RWPE1 (cell line): Measurements from ENCODE around the gene ITGAD.

Experiments used
- CTCF ChIA-PET: fragments of 350-600 bp; sonication (Branson Sonifier 250); formaldehyde crosslinking; extraction: SDS; loops from one replicate; lab custom pipeline; 2021; lab: Yijun Ruan, JAX
- POLR2A ChIA-PET: fragments of 400-600 bp; formaldehyde crosslinking; extraction: SDS; loops from one replicate; lab custom pipeline; 2020; ENCODE audit warnings: antibody characterized with exemption; ENCODE audit not compliant: low non-redundant PET; lab: Yijun Ruan, JAX
- DNase-seq: peaks from one replicate; pipeline ENCODE4 v3.0.0; 2012; ENCODE audit warnings: low spot score
- H3K27ac ChIP-seq: fragments of 450-650 bp; 2 replicates; pipeline ENCODE4 v1.5.1; 2017
- TF ChIP-seq, protein P1 (sequence below): fragments of 450-650 bp; conservative IDR thresholded peaks from 2 replicates; pipeline ENCODE4 v1.5.1; 2017; ENCODE audit warnings: low read depth, mild to moderate bottlenecking

ITGAD gene

GRCh38 chr16:31409433-31409832 lies 16.3 kb downstream of the ITGAD start:
- CTCF ChIA-PET, result interaction anchor here (0.5 kb wide), 1 partner anchor 48 kb away, joined by 6 read pairs; no protein-coding TSS in a partner anchor
- DNase-seq, result no peak

DNA sequence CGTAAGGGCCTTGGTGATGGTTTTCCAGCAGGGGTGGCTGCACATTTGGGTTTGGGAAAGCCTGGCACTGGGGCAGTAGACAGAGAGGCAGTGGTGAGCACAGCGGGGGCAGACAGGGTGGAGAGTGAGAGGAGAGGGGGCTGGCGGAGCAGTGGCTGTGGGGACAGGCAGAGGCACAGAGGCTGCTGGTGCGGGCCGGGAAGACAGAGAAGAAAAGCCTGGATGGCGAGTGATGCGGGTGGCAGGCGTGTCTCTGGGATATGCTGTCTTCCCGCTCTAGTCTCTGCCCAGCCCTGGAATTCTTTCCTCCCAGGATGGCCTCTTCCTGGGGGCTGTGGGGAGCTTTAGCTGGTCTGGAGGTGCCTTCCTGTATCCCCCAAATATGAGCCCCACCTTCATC lies 16.9 kb downstream of the ITGAD start:
- CTCF ChIA-PET, result no interaction called here
- POLR2A ChIA-PET, result no interaction called here
- TF ChIP-seq, protein P1, sequence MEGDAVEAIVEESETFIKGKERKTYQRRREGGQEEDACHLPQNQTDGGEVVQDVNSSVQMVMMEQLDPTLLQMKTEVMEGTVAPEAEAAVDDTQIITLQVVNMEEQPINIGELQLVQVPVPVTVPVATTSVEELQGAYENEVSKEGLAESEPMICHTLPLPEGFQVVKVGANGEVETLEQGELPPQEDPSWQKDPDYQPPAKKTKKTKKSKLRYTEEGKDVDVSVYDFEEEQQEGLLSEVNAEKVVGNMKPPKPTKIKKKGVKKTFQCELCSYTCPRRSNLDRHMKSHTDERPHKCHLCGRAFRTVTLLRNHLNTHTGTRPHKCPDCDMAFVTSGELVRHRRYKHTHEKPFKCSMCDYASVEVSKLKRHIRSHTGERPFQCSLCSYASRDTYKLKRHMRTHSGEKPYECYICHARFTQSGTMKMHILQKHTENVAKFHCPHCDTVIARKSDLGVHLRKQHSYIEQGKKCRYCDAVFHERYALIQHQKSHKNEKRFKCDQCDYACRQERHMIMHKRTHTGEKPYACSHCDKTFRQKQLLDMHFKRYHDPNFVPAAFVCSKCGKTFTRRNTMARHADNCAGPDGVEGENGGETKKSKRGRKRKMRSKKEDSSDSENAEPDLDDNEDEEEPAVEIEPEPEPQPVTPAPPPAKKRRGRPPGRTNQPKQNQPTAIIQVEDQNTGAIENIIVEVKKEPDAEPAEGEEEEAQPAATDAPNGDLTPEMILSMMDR, result no peak
- no peak overlapping the region for H3K27ac ChIP-seq
- no peak for DNase-seq

More at GRCh38 chr16:31409433-31409832, 16.3 kb downstream of the ITGAD start:
- no peak overlapping the region for H3K27ac ChIP-seq
- TF ChIP-seq, protein P1, result no peak
- POLR2A ChIA-PET, result no interaction called here

DNA sequence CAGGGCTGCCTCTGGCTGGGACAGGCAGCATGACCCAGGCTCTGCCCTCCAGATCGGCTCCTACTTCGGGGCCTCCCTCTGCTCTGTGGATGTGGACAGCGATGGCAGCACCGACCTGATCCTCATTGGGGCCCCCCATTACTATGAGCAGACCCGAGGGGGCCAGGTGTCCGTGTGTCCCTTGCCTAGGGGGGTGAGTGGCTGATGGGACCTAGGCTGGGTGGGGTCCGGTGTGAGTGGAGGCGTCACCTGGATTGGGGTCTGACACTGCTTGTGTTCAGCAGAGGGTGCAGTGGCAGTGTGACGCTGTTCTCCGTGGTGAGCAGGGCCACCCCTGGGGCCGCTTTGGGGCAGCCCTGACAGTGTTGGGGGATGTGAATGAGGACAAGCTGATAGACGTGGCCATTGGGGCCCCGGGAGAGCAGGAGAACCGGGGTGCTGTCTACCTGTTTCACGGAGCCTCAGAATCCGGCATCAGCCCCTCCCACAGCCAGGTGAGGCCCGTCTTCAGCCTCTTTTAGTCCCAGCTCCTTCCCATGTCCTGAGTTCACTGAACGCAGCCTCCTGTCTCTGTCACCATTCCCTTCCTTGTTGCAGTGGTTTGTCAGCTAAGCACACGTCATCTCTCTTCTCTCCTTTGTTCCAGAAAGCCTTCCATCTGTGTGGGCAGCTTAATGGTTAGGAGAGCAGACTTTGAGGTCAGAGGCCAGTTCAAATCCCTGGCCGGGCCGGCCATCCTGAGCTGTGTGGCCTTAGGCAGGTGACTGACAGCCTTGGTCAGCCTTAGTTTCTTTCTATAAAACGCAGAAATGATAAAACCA lies 18.1 kb downstream of the ITGAD start:
- TF ChIP-seq, protein P1, result no peak
- DNase-seq, result no peak
- H3K27ac ChIP-seq, result no peak overlapping the region
- CTCF ChIA-PET, result interaction anchor here (0.6 kb wide), 1 partner anchor 102 kb away, joined by 5 read pairs; no protein-coding TSS in a partner anchor
- POLR2A ChIA-PET, result no interaction called here

- H3K27ac ChIP-seq, result no peak overlapping the region
- CTCF ChIA-PET, result no interaction called here
- no peak for DNase-seq
- POLR2A ChIA-PET, result no interaction called here
- TF ChIP-seq, protein P1, result no peak
Observed at GRCh38 chr16:31412750-31413149, 19.6 kb downstream of the ITGAD start.

- no peak for DNase-seq
- ChIA-PET CTCF (interaction anchor here (0.6 kb wide), 1 partner anchor 80 kb away, joined by 3 read pairs; no protein-coding TSS in a partner anchor), POLR2A (no interaction called here)
- TF ChIP-seq, protein P1, result no peak
- H3K27ac ChIP-seq, result no peak overlapping the region
Observed at GRCh38 chr16:31413381-31413780, 20.2 kb downstream of the ITGAD start.

- TF ChIP-seq, protein P1, result no peak
- ChIA-PET CTCF (interaction anchor here (0.6 kb wide), 1 partner anchor 81 kb away, joined by 3 read pairs; no protein-coding TSS in a partner anchor), POLR2A (no interaction called here)
- no peak for DNase-seq
- no peak overlapping the region for H3K27ac ChIP-seq
Observed at GRCh38 chr16:31413943-31414342, 20.8 kb downstream of the ITGAD start.
